ENCODE measurements around the gene LCMT2.

LCMT2 gene

GRCh38 chr15:43276563-43277200 is 53.7 kb downstream of the LCMT2 start:
- Mint-ChIP-seq H3K9me3 (no peaks in the 10 kb centered on the region), H3K36me3 (ENCODE audit: insufficient read depth) (no peaks in the 10 kb centered on the region), H3K4me1 (ENCODE audit: low read depth in 2 of 2) (peaks cover 0 to 2% of the 10 kb centered on the region in 2 donors), H3K27me3 (peaks cover 31 to 66% of the 10 kb centered on the region in 2 donors), H3K27ac (no peak overlapping the region), H3K4me3 (no peak overlapping the region)
- no peak for DNase-seq
- ATAC-seq (replicated peaks) = no peak

- ATAC-seq (replicated peaks) = no peak
- Mint-ChIP-seq H3K27me3 (peaks cover 31 to 63% of the 10 kb centered on the region in 2 donors), H3K36me3 (ENCODE audit: insufficient read depth) (no peaks in the 10 kb centered on the region), H3K27ac (no peak overlapping the region), H3K4me3 (no peak overlapping the region), H3K4me1 (ENCODE audit: low read depth in 2 of 2) (peaks cover 0 to 2% of the 10 kb centered on the region in 2 donors), H3K9me3 (no peaks in the 10 kb centered on the region)
- no peak for DNase-seq
Observed at GRCh38 chr15:43275740-43276562, 54.4 kb downstream of the LCMT2 start.

- peaks cover 37 to 65% of the 10 kb centered on the region in 2 donors for H3K27me3 Mint-ChIP-seq
- DNase-seq = no peak
- H3K36me3 Mint-ChIP-seq (ENCODE audit: insufficient read depth) = no peaks in the 10 kb centered on the region
- ATAC-seq (replicated peaks) = no peak
- H3K9me3 Mint-ChIP-seq = no peaks in the 10 kb centered on the region
- no peak overlapping the region for H3K4me3 Mint-ChIP-seq
- H3K27ac Mint-ChIP-seq = no peak overlapping the region
- H3K4me1 Mint-ChIP-seq (ENCODE audit: low read depth in 2 of 2) = peaks cover 0 to 6% of the 10 kb centered on the region in 2 donors
Observed at GRCh38 chr15:43274136-43274535, 56.2 kb downstream of the LCMT2 start.

All from effector memory CD8-positive, alpha-beta T cell (primary cell).